Fibroblast of lung (primary cell): Measurements from ENCODE around the gene TBX1.

ENCODE experiments used
- CTCF ChIP-seq, 2 donors: IDR thresholded peaks in 1 of 2; conservative IDR thresholded peaks in 1 of 2; 1 replicate in 1 of 2; 2 replicates in 1 of 2; pipeline ENCODE4 v1.5.1; 2011 to 2012; ENCODE audit warnings: low read length in 2 of 2, control low read depth in 1 of 2, inconsistent platforms in 1 of 2, low read depth in 1 of 2, mild to moderate bottlenecking in 1 of 2
- EZH2 ChIP-seq: IDR thresholded peaks from 2 replicates; pipeline ENCODE4 v1.5.1; 2012; ENCODE audit warnings: low read length, control low read depth, mild to moderate bottlenecking; ENCODE audit errors: missing control alignments

GRCh38 chr22:19814428-19814827, 53.9 kb downstream of the TBX1 start:
- no peak for TF ChIP-seq EZH2
- TF ChIP-seq CTCF (conservative IDR thresholded peaks at IDR 0.05 in 1 of 2, IDR thresholded peaks at IDR 0.05 in 1 of 2; ENCODE audit: low read depth in 1 of 2, low read length in 2 of 2), result no peak
